ENCODE measurements around the gene MBNL3. TPM values are rescaled to one million over a fixed set of nuclear protein-coding genes. Genes with fewer than 3 reads are reported as not detected.

Gene MBNL3
- total RNA-seq, 1 experiment from 2014 or later = 4.6 TPM

- Histone ChIP-seq H3K27me3 (ENCODE audit: insufficient read depth, low read length) (no peaks in the 10 kb centered on the region), H4K20me1 (ENCODE audit: insufficient read depth) (no peaks in the 10 kb centered on the region), H3K79me2 (ENCODE audit: insufficient read depth, low read length) (no peaks in the 10 kb centered on the region), H3K4me1 (ENCODE audit: control insufficient read depth in 1 of 2, insufficient read depth in 2 of 2, low read length in 2 of 2) (no peaks in the 10 kb centered on the region), H3K9me3 (ENCODE audit: control insufficient read depth in 1 of 2, insufficient read depth in 1 of 2, low read depth in 1 of 2, low read length in 2 of 2) (no peaks in the 10 kb centered on the region), H3K36me3 (ENCODE audit: control insufficient read depth in 1 of 2, insufficient read depth in 2 of 2, low read length in 2 of 2) (no peaks in the 10 kb centered on the region), H2AFZ (ENCODE audit: low read depth, low read length, poor library complexity, severe bottlenecking) (no peak overlapping the region), H3K9ac (ENCODE audit: low read length) (no peak overlapping the region), H3K27ac (ENCODE audit: low read depth, low read length) (no peak overlapping the region), H3K4me3 (replicated peaks in 1 of 2; ENCODE audit: low read depth in 1 of 2, low read length in 2 of 2) (no peak overlapping the region), H3K4me2 (ENCODE audit: low read length) (no peak overlapping the region), H3K9me2 (ENCODE audit: insufficient read depth) (no peaks in the 10 kb centered on the region)
- intact Hi-C loops (cut with micrococcal nuclease) = no loop called here
- no peak for TF ChIP-seq POLR2AphosphoS5 (IDR thresholded peaks at IDR 0.05; ENCODE audit: low read depth, low read length)
- TF ChIP-seq SIN3A (IDR thresholded peaks at IDR 0.05; ENCODE audit: low read depth) = no peak
- no peak for TF ChIP-seq MAX (IDR thresholded peaks at IDR 0.05)
- TF ChIP-seq YY1 (IDR thresholded peaks at IDR 0.05; ENCODE audit: extremely low read depth, insufficient replicate concordance, low read depth, low read length) = no peak
- TF ChIP-seq ZNF274 (IDR thresholded peaks at IDR 0.05; ENCODE audit: low read depth, low read length) = no peak
- TF ChIP-seq POLR2A (IDR thresholded peaks at IDR 0.05; ENCODE audit: borderline replicate concordance, extremely low read depth, insufficient read depth, insufficient read length) = no peak
- no peak for TF ChIP-seq ATF3 (IDR thresholded peaks at IDR 0.05)
- no peak for TF ChIP-seq ELF1 (IDR thresholded peaks at IDR 0.05; ENCODE audit: borderline replicate concordance, low read depth)
- no peak for TF ChIP-seq REST (IDR thresholded peaks at IDR 0.05; ENCODE audit: low read depth)
- no peak for TF ChIP-seq CBX3 (IDR thresholded peaks at IDR 0.05; ENCODE audit: low read depth)
- no peak for TF ChIP-seq ZFX (IDR thresholded peaks at IDR 0.05)
- no peak for TF ChIP-seq EGR1 (IDR thresholded peaks at IDR 0.05; ENCODE audit: low read depth)
- DNase-seq (ENCODE audit: low read depth, low spot score) (no peak), ATAC-seq (no peak)
- ChIA-PET RAD21 (ENCODE audit: low non-redundant PET in 1 of 2, low total read pairs in 2 of 2, uncharacterized antibody in 2 of 2, unreplicated experiment in 2 of 2) (no interaction called here), CTCF (no interaction called here), POLR2A (no interaction called here)
- no TSS peak for BruUV-seq (replicated peaks)
Measured at GRCh38 chrX:132331000-132331399, 157.8 kb downstream of the MBNL3 start.

All from HCT116 (cell line).